Stimulated activated CD8-positive, alpha-beta memory T cell treated with anti-CD3 and anti-CD28 coated beads, Interleukin-15, amount 100 ng/mL, for 4 hours (primary cell): ENCODE results near the gene PIP4K2C.
"Not testable (repeated sequence)": the region's sequence is repeated elsewhere in the genome, so short reads cannot be mapped to it uniquely, and the experiment has no call there.

Experiments
- DNase-seq, 2 donors: peaks; one replicate each; pipeline ENCODE4 v3.0.0-alpha.2; 2020; ENCODE audit warnings: low read depth in 2 of 2

PIP4K2C gene

DNA sequence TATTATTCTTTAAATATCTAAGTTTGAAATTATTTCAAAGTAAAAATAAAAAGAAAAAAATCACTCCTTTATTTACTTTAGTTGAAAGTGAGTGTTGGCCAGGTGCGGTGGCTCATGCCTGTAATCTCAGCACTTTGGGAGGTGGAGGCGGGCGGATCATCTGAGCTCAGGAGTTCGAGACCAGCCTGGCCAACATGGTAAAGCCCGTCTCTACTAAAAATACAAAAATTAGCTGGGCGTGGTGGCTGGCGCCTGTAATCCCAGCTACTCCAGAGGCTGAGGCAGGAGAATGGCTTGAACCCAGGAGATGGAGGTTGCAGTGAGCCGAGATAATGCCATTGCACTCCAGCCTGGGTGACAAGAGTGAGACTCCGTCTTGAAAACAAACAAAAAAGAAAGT, 45.7 kb downstream of the PIP4K2C start:
- DNase-seq, result not testable (repeated sequence)

DNA sequence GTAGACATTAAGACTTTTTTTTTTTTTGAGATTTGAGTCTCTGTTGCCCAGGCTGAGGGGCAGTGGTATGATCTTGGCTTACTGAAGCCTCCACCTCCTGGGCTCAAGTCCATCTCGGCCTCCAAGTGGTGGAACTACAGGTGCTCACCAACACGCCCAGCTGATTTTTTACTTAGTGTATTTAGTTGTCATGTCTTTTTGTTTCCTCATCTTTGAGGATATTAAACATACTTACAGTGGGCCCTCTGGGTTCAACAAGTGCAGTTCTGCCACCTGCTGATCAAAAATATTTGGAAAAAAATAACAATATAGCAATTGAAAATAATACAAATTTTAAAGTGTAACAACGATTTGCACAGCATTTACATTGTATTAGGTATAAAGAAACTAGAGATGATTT, 46.4 kb downstream of the PIP4K2C start:
- no peak for DNase-seq

DNA sequence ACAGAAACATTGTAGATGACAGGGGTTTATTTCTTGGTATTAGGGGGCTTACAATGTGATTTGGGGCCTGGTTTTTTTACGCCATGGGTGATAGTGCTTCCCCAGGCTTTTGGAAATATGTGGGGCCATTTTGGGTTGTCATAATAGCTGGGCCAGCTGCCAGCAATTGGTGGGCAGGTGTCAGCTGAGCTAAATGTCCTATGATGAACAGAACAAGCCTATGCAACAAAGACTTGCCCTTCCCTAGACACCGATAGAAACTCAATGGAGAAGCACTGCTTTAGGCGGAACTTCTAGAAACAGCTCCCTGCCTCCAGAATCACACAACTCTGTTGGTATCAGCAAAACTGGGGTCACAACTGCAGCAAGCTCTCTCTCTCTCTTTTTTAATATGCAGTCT, 47.1 kb downstream of the PIP4K2C start:
- DNase-seq, result no peak

DNA sequence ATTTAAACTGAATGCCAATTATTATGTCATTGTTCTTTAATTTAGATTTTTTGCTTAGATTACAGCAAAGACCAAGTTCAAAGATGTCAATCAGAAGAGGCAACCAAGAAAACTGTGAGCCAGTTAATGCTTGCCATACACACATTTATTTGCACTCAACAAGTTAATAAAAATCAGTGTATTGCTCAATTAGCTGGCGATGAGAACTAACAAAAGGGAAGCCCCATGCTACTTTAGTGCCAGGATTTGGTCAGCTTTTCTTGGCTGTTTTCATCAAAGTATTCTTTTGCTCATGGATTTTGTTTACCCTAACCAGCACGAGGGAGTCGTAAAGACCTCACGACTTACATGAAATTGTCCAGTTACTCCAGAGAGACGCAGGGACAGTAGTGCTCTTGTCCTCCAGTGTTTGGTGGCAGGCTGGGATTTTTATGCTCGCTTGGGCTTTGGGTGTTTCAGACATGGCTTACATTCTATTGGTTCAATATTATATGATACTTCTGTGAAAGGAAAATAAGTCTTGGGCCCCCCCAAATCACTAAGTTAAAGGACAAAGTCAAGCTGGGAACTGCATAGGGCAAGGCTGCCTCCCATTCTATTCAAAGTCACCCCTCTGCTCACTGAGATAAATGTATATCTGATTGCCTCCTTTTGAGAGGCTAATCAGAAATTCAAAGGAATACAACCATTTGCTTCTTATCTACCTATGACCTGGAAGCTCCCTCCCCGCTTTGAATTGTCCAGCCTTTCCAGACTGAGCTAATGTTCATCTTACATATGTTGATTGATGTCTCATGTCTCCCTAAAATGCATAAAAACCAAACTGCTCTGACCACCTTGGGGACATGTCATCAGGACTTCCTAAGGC, 49.4 kb downstream of the PIP4K2C start:
- no peak for DNase-seq

DNA sequence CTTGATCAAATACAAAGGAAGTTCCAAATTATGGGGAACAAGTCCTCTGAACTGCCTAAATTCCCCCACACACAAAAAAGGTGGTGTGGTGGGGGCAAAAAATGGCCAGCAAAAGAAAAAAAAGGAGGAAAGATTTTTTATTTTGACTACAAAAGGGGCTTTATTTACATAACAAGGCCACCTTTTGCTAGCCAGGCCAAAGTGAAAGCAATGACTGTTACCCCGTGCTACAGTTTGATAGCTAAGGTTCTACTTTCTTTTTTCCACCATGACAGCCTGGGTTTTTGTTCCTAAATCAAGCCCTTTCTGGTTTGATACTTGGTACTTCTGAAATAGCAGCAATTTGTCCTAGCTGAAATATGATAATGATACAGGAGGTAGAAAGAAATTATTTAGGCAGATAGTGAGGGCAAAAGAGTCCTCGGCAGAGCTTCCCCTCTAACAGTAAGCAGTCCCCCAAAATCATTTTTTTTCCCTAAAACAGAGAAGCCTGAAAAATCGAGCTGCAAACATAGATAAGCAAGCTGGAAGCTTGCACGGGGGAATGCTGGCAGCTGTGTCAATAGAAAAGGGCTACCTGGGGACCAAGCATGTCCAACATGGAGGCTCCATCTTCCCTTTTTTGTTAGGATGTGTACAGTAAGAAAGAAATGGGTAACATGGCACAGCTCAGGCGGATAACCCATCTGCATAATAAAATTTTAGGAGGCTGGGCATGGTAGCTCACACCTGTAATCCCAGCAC, 50.9 kb downstream of the PIP4K2C start:
- DNase-seq, result no peak

DNA sequence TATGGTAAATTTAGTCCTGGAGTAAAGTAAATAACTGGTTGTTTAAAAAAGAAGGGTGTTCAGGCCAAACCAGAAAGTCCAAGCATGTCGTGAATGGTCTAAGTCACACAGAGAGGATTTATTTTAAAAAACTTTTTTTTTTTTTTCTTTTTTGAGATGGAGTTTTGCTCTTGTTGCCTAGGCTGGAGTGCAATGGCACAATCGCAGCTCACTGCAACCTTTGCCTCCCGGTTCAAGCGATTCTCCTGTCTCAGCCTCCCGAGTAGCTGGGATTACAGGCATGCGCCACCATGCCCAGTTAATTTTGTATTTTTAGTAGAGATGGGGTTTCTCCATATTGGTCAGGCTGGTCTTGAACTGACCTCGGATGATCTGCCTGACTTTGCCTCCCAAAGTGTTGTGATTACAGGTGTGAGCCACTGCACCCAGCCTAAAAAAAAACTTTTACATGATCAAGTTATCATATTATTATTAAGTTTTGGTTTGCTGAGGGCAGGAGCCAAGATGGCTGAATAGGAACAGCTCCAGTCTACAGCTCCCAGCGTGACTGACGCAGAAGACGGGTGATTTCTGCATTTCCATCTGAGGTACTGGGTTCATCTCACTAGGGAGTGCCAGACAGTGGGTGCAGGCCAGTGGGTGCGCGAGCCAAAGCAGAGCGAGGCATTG, 55.1 kb downstream of the PIP4K2C start:
- DNase-seq, result not testable (repeated sequence)

DNA sequence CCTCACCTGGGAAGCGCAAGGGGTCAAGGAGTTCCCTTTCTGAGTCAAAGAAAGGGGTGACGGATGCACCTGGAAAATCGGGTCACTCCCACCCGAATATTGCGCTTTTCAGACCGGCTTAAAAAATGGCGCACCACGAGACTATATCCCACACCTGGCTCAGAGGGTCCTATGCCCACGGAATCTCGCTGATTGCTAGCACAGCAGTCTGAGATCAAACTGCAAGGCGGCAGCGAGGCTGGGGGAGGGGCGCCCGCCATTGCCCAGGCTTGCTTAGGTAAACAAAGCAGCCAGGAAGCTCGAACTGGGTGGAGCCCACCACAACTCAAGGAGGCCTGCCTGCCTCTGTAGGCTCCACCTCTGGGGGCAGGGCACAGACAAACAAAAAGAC, 55.7 kb downstream of the PIP4K2C start:
- not testable (repeated sequence) for DNase-seq
